Heart left ventricle (tissue), 16 donors: ENCODE data around the gene CASK. TPM values are rescaled to one million over a fixed set of nuclear protein-coding genes. Genes with fewer than 3 reads are reported as not detected.

Experiments
- ATAC-seq, 4 donors: fragments of 200-7000 bp; cut with Tn5 transposase; one replicate each; pipeline ENCODE4 v1.9.1; 2020 to 2022; ENCODE audit warnings: moderate library complexity in 4 of 4, mild to moderate bottlenecking in 3 of 4, moderate number of reproducible peaks in 1 of 4
- DNase-seq, 5 donors: peaks; one replicate each; pipeline ENCODE4 v3.0.0-alpha.2; 2020
- H3K27ac ChIP-seq, 12 donors: fragments of 200-600 bp; sonication (generic) in 4 of 12; one replicate each; pipeline versions ENCODE4 v1.5.0 to v1.8.0; 2016 to 2022; ENCODE audit warnings: mild to moderate bottlenecking in 2 of 12
- H3K27me3 ChIP-seq, 9 donors: fragments of 200-600 bp; sonication (generic) in 2 of 9; one replicate each; pipeline versions ENCODE4 v1.5.1 to v1.8.0; 2016 to 2022; ENCODE audit warnings: mild to moderate bottlenecking in 3 of 9
- H3K36me3 ChIP-seq, 9 donors: fragments of 200-600 bp; sonication (generic) in 2 of 9; one replicate each; pipeline versions ENCODE4 v1.5.0 to v1.8.0; 2018 to 2022; ENCODE audit warnings: mild to moderate bottlenecking in 2 of 9
- H3K4me1 ChIP-seq, 12 donors: fragments of 200-600 bp; sonication (generic) in 4 of 12; one replicate each; pipeline versions ENCODE4 v1.5.0 to v1.8.0; 2016 to 2022; ENCODE audit warnings: mild to moderate bottlenecking in 3 of 12
- H3K4me3 ChIP-seq, 12 donors: fragments of 200-600 bp; sonication (generic) in 4 of 12; one replicate each; pipeline versions ENCODE4 v1.5.0 to v1.8.0; 2017 to 2022; ENCODE audit warnings: mild to moderate bottlenecking in 9 of 12, moderate library complexity in 4 of 12
- H3K9me3 ChIP-seq, 12 donors: fragments of 200-600 bp; sonication (generic) in 4 of 12; one replicate each; pipeline versions ENCODE4 v1.5.0 to v1.8.0; 2016 to 2022; ENCODE audit warnings: mild to moderate bottlenecking in 1 of 12
- POLR2A ChIP-seq, 2 donors: fragments of 450-650 bp; IDR thresholded peaks; one replicate each; pipeline ENCODE4 v1.6.1; 2017; ENCODE audit warnings: antibody characterized with exemption in 2 of 2, mild to moderate bottlenecking in 2 of 2, moderate library complexity in 2 of 2
- WGBS, 4 donors: extraction: QIAGEN DNeasy Blood & Tissue Kit in 2 of 4; methylation state at CpG; one replicate each; pipeline versions ENCODE4 v1.1.5 to v1.1.7; 2013 to 2018; 5-methylcytosine and 5-hydroxymethylcytosine counted together
- intact Hi-C, 10 donors: fragments of 100-400 bp; cut with DNase I; formaldehyde crosslinking; loops; one replicate each; pipeline versions ENCODE4 v1.11.1 to v1.14.2; 2022
- polyA plus RNA-seq, 2 donors: library from polyadenylated mRNA; stranded (reverse); fragments of 200-250 nt; gene quantifications; one replicate each; pipeline ENCODE4 v1.2.3, GENCODE V29; 2013
- total RNA-seq, 9 donors: library from RNA; depleted of rRNA in 2 of 9; stranded (reverse); fragments of >200 nt in 2 of 9; fragmentation: NEBNext Ultra II Directional in 3 of 9; extraction: Animal tissue kit (Norgen Biotek cat#: 25700) in 3 of 9; gene quantifications; one replicate each; pipeline versions ENCODE4 v1.1.0 to v1.2.4, GENCODE V29; 2016 to 2023
- TF ChIP-seq, protein P1 (sequence below), 12 donors: fragments of 200-600 bp; sonication (generic) in 4 of 12; IDR thresholded peaks; one replicate each; pipeline versions ENCODE4 v1.5.0 to v1.8.0; 2018 to 2022; ENCODE audit warnings: antibody characterized with exemption in 12 of 12, mild to moderate bottlenecking in 5 of 12
- donor health status: ischemic (EF 13 %, LVEDD 7.1; RV severe dilation, severe dysfunction).
- donor health status: healthy with polysubstance abuse.
- donor health status: DM: no; HTN: yes; CAD: no.
- donor health status: DM: no; HTN: no; CAD: no.
- donor health status: ischemic (EF 25% LVEDD 6.9; RV normal size, moderate dysfunction).
- donor health status: ischemic (EF 25% LVEDD 5.7; RV mildly dilated, moderate dysfunction).
- donor health status: healthy.
- donor health status: DM: yes; HTN: yes; CAD: no.
- donor health status: ischemic (EF 35%, LVEDD 5.7; RV mildly dilated, moderate dysfunction).
- donor health status: nonischemic (EF 11% LVEDD 7.7; RV severe dilation, severe dysfunction).
- donor health status: DM: yes; HTN: yes; CAD: no.
- donor health status: PGD.
- donor health status: ischemic (EF 29% LVEDD 5.4; RV normal size, mild dysfunction).
- donor health status: nonischemic (EF 23%, LVEDD 6.1; RV moderate dilation, normal function).

The CASK gene
- total and polyA plus RNA-seq, 11 donors = 2.9 to 25.6 (median 13.6) TPM

DNA sequence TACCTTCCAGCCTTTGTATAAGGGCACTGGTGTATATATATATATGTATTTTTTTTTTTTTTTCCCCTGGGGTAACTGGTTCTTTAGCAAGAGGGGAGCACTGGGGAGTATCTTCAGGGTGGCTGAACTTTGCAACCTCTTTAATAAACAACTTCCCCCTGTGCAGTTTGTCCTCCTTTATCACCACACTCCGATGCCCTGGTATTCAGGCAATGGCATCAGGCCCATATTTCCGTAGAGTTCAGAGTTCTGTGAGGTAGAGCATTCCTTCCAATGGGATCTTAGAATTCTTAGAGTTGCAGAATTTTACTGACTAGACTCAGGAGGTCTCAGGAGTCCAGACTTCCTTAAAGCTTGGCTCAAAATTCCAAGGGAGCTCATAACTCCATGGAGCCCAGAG, 451.6 kb downstream of the CASK start:
- intact Hi-C loops = no loop called here
- Histone ChIP-seq H3K4me3 (no peak overlapping the region), H3K36me3 (no peaks in the 10 kb centered on the region), H3K9me3 (no peaks in the 10 kb centered on the region), H3K27ac (no peak overlapping the region), H3K27me3 (no peaks in the 10 kb centered on the region), H3K4me1 (no peaks in the 10 kb centered on the region)
- TF ChIP-seq, protein P1, sequence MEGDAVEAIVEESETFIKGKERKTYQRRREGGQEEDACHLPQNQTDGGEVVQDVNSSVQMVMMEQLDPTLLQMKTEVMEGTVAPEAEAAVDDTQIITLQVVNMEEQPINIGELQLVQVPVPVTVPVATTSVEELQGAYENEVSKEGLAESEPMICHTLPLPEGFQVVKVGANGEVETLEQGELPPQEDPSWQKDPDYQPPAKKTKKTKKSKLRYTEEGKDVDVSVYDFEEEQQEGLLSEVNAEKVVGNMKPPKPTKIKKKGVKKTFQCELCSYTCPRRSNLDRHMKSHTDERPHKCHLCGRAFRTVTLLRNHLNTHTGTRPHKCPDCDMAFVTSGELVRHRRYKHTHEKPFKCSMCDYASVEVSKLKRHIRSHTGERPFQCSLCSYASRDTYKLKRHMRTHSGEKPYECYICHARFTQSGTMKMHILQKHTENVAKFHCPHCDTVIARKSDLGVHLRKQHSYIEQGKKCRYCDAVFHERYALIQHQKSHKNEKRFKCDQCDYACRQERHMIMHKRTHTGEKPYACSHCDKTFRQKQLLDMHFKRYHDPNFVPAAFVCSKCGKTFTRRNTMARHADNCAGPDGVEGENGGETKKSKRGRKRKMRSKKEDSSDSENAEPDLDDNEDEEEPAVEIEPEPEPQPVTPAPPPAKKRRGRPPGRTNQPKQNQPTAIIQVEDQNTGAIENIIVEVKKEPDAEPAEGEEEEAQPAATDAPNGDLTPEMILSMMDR (IDR thresholded peaks at IDR 0.05) = no peak
- no peak for TF ChIP-seq POLR2A (IDR thresholded peaks at IDR 0.05)
- DNase-seq (no peak), ATAC-seq (no peak)
- WGBS, 4 donors = 27 to 68% (median 37%) methylated on average over 2 of the region's 2 CpGs

DNA sequence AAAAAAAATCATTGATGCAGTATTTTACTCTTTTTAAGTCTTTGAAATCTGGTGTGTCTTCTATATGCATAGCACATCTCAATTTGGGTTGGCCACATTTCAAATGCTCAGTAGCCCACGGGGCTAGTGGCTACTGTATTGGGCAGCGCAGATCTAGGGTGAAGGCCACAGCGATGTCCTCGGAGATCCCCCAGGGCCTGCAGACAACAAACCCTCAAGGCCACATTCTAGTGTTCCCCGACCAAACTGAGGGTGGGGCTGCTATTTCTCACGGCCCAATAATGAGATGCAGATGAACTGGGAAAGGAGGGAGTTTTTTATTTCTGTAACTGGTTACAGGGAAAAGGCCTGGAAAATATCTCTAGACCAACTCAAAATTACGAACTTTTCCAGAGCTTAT, 452.6 kb downstream of the CASK start:
- no peaks in the 10 kb centered on the region for H3K9me3 ChIP-seq
- H3K27me3 ChIP-seq = no peaks in the 10 kb centered on the region
- TF ChIP-seq POLR2A (IDR thresholded peaks at IDR 0.05) = no peak
- TF ChIP-seq, protein P1 (IDR thresholded peaks at IDR 0.05) = no peak
- DNase-seq (no peak), ATAC-seq (no peak)
- H3K27ac ChIP-seq = no peak overlapping the region
- WGBS, 4 donors = 83 to 94% (median 88%) methylated on average over 7 of the region's 7 CpGs
- no peaks in the 10 kb centered on the region for H3K4me1 ChIP-seq
- H3K36me3 ChIP-seq = no peaks in the 10 kb centered on the region
- H3K4me3 ChIP-seq = no peak overlapping the region
- intact Hi-C loops = no loop called here

DNA sequence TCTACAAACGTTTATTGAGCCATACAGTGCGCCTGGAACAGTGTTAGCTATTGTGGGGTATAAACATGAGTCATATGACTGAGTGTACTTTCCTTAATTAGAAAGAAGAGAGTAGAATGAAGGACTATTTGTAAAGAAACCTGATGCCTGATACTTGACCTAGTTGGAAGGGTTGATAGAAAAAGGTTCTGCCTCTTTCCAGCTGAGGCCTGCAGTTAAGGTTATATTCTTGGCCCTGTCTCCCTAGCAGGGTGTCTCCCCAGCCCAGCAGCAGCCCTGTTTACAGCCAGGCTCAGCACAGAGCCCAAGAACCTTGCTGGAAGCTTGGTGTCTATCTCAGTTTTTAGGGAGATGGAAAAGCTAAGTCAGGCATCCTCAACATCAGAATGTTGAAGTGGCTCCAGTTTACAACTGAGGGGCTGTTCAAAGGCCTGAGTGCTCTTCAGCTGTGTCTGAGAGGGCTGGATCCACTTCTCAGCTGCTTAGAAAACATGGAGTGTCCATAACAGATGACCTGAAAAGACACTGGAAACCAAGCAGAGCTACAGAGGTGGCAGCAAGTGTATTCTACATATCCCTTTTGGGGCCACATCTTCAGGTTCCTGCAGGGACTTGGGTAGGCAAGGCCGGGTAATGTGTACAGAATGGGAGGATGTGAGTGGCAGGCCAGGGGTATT, 454.6 kb downstream of the CASK start:
- Histone ChIP-seq H3K27ac (peak overlapping the region in 3 of 12 donors; percentile 29 to 67 (median 42)), H3K36me3 (no peaks in the 10 kb centered on the region), H3K27me3 (no peaks in the 10 kb centered on the region), H3K4me1 (no peaks in the 10 kb centered on the region), H3K9me3 (no peaks in the 10 kb centered on the region), H3K4me3 (no peak overlapping the region)
- WGBS, 4 donors = 55 to 63% (median 60%) methylated on average over 3 of the region's 3 CpGs
- intact Hi-C loops = no loop called here
- TF ChIP-seq, protein P1 (IDR thresholded peaks at IDR 0.05) = no peak
- no peak for TF ChIP-seq POLR2A (IDR thresholded peaks at IDR 0.05)
- DNase-seq (peak in 1 of 5 donors; percentile 41), ATAC-seq (peak; percentile 94 to 98 (median 96))

Other genes with a start within 250 kb of the CASK start
- 10 to 100 TPM in 2 of 9 donors, 1 to 10 TPM in 7; 1.7 to 18.4 (median 4.1) TPM for gene GPR34, start 234.6 kb downstream of the CASK start, total RNA-seq
- gene GPR34, start 234.6 kb downstream of the CASK start, polyA plus RNA-seq = 1 to 10 TPM; 1.3 to 2.1 TPM
- under 1 TPM in 5 of 9 donors, not detected in 4; 0.08 to 0.35 (median 0.16) TPM for gene GPR82, start 199.4 kb downstream of the CASK start, total RNA-seq
- under 1 TPM; 0.04 to 0.07 TPM for gene GPR82, start 199.4 kb downstream of the CASK start, polyA plus RNA-seq